ENCODE results near the gene PDCD7. TPM values are rescaled to one million over a fixed set of nuclear protein-coding genes. Genes with fewer than 3 reads are reported as not detected.
"Not testable (repeated sequence)": the region's sequence is repeated elsewhere in the genome, so short reads cannot be mapped to it uniquely, and the experiment has no call there.

The PDCD7 gene
- total RNA-seq, 2 experiments from 2014 or later: 34.6 to 47.3 TPM

DNA sequence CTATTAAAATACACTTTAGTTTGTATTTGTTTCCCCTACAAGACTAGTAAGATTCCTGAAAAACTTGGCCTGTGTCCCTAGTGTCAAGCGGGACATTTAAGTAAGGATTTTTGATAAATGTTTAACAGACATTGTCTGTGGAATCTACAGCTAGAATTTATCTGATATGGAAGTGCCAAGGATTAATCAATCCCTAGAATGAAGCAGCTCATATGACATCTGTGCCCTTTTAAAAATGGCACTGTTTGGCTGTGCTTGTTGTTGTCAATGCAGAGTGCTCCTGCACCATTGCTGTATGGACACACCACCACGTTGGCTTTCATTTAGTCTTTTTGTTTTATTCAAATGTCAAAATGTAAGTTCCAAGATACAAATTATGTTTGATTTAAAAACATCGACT lies 14.3 kb upstream of the PDCD7 start:
- CTCF ChIA-PET (ENCODE audit: unreplicated experiment): no interaction called here
- intact Hi-C loops (cut with micrococcal nuclease; ENCODE audit: unreplicated experiment): no loop called here
- H4K20me1 ChIP-seq (ENCODE audit: insufficient read depth, low read length): no peaks in the 10 kb centered on the region
- POLR2A ChIA-PET: interaction anchor here (0.5 to 0.9 kb wide), 3 partner anchors 16 to 939 kb away, joined by 3 read pairs; no protein-coding TSS in a partner anchor
- TF ChIP-seq EZH2phosphoT487 (IDR thresholded peaks at IDR 0.05; ENCODE audit: borderline replicate concordance, low read depth, low read length): no peak
- TF ChIP-seq, protein P1, sequence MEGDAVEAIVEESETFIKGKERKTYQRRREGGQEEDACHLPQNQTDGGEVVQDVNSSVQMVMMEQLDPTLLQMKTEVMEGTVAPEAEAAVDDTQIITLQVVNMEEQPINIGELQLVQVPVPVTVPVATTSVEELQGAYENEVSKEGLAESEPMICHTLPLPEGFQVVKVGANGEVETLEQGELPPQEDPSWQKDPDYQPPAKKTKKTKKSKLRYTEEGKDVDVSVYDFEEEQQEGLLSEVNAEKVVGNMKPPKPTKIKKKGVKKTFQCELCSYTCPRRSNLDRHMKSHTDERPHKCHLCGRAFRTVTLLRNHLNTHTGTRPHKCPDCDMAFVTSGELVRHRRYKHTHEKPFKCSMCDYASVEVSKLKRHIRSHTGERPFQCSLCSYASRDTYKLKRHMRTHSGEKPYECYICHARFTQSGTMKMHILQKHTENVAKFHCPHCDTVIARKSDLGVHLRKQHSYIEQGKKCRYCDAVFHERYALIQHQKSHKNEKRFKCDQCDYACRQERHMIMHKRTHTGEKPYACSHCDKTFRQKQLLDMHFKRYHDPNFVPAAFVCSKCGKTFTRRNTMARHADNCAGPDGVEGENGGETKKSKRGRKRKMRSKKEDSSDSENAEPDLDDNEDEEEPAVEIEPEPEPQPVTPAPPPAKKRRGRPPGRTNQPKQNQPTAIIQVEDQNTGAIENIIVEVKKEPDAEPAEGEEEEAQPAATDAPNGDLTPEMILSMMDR (conservative IDR thresholded peaks at IDR 0.05; ENCODE audit: low read length): no peak
- H2AFZ ChIP-seq (ENCODE audit: low read length): no peak overlapping the region
- peaks cover 48% of the 10 kb centered on the region for H3K36me3 ChIP-seq (ENCODE audit: insufficient read depth, low read length)
- no peak overlapping the region for H3K27ac ChIP-seq (ENCODE audit: low read depth, low read length, poor library complexity, severe bottlenecking)
- no peaks in the 10 kb centered on the region for H3K4me1 ChIP-seq (ENCODE audit: insufficient read depth, low read length, poor library complexity, severe bottlenecking)
- H3K9me2 ChIP-seq (ENCODE audit: insufficient read depth, low read length): no peaks in the 10 kb centered on the region
- H3K4me2 ChIP-seq (ENCODE audit: low read length): no peak overlapping the region
- no TSS peak for BruUV-seq (replicated peaks)
- DNase-seq (ENCODE audit: low spot score): no peak
- no peaks in the 10 kb centered on the region for H3K79me2 ChIP-seq (ENCODE audit: insufficient read depth, low read depth, low read length)
- no peaks in the 10 kb centered on the region for H3K9me3 ChIP-seq (ENCODE audit: low read length)
- no peak overlapping the region for H3K4me3 ChIP-seq (ENCODE audit: low read depth, low read length, poor library complexity, severe bottlenecking)

DNA sequence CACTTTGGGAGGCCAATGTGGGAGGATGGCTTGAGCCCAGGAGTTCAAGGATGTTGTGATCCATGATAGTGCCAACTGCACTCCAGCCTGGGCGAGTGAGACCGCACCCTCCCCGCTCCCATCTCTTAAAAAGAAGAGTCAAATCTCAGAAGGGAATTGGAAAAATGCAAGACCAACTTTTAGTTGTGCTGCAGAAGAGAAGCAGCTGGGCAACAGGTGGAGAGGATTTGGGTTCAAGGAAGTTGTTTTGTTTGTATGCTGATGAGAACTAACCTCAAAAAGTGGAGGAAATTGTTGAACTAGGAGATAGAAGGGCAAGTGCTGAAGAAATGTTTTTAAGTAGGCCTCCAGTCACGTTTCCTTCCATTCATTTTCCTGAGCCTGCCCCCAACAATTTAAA lies 12.8 kb upstream of the PDCD7 start:
- no peaks in the 10 kb centered on the region for H3K79me2 ChIP-seq (ENCODE audit: insufficient read depth, low read depth, low read length)
- H3K27ac ChIP-seq (ENCODE audit: low read depth, low read length, poor library complexity, severe bottlenecking): no peak overlapping the region
- H3K4me1 ChIP-seq (ENCODE audit: insufficient read depth, low read length, poor library complexity, severe bottlenecking): no peaks in the 10 kb centered on the region
- no peak for DNase-seq (ENCODE audit: low spot score)
- H3K36me3 ChIP-seq (ENCODE audit: insufficient read depth, low read length): peaks cover 37% of the 10 kb centered on the region
- CTCF ChIA-PET (ENCODE audit: unreplicated experiment): no interaction called here
- H3K4me2 ChIP-seq (ENCODE audit: low read length): no peak overlapping the region
- no peak for TF ChIP-seq EZH2phosphoT487 (IDR thresholded peaks at IDR 0.05; ENCODE audit: borderline replicate concordance, low read depth, low read length)
- TF ChIP-seq, protein P1 (conservative IDR thresholded peaks at IDR 0.05; ENCODE audit: low read length): no peak
- intact Hi-C loops (cut with micrococcal nuclease; ENCODE audit: unreplicated experiment): no loop called here
- H3K4me3 ChIP-seq (ENCODE audit: low read depth, low read length, poor library complexity, severe bottlenecking): no peak overlapping the region
- BruUV-seq (replicated peaks): no TSS peak
- no peaks in the 10 kb centered on the region for H3K9me3 ChIP-seq (ENCODE audit: low read length)
- H3K9me2 ChIP-seq (ENCODE audit: insufficient read depth, low read length): no peaks in the 10 kb centered on the region
- H4K20me1 ChIP-seq (ENCODE audit: insufficient read depth, low read length): no peaks in the 10 kb centered on the region
- H2AFZ ChIP-seq (ENCODE audit: low read length): no peak overlapping the region
- POLR2A ChIA-PET: no interaction called here

DNA sequence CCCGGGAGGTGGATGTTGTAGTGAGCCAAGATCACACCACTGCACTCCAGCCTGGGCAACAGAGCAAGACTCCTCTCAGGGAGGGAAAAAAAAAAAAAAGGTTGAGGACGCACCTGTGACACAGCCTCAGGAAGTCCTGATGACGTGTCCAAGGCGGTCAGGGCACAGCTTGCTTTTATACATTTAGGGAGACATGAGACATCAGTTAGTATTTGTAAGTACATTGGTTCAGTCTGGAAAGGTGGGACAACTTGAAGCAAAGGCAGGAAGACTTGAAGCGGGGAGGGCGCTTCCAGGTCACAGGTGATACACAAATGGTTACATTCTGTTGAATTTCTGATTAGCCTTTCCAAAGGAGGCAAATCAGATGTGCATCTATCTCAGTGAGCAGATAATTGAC lies 5.0 kb upstream of the PDCD7 start:
- intact Hi-C loops (cut with micrococcal nuclease; ENCODE audit: unreplicated experiment); H3K9me2 ChIP-seq (ENCODE audit: insufficient read depth, low read length); H3K4me3 ChIP-seq (ENCODE audit: low read depth, low read length, poor library complexity, severe bottlenecking); H3K36me3 ChIP-seq (ENCODE audit: insufficient read depth, low read length); BruUV-seq (replicated peaks); H3K27ac ChIP-seq (ENCODE audit: low read depth, low read length, poor library complexity, severe bottlenecking); H3K79me2 ChIP-seq (ENCODE audit: insufficient read depth, low read depth, low read length); H3K4me2 ChIP-seq (ENCODE audit: low read length); POLR2A ChIA-PET; DNase-seq (ENCODE audit: low spot score); H3K4me1 ChIP-seq (ENCODE audit: insufficient read depth, low read length, poor library complexity, severe bottlenecking); H4K20me1 ChIP-seq (ENCODE audit: insufficient read depth, low read length); H2AFZ ChIP-seq (ENCODE audit: low read length): not testable (repeated sequence)
- CTCF ChIA-PET (ENCODE audit: unreplicated experiment): interaction anchor here (0.6 kb wide), 1 partner anchor 70 kb away, joined by 4 read pairs; no protein-coding TSS in a partner anchor
- peaks cover 11% of the 10 kb centered on the region; the same call in 1 of the 2 replicates for H3K9me3 ChIP-seq (ENCODE audit: low read length)

DNA sequence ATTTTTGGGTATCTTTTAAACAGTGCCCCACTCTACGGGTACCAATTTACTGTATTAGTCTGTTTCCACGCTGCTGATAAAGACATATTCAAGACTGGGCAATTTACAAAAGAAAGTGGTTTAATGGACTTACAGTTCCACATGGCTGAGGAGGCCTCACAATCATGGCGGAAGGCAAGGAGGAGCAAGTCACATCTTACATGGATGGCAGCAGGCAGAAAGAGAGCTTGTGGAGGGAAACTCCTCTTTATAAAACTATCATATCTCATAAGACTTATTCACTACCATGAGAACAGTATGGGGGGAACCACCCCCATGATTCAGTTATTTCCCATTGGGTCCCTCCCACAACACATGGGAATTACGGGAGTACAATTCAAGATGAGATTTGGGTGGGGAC lies 4.3 kb upstream of the PDCD7 start:
- BruUV-seq (replicated peaks): not testable (repeated sequence)

DNA sequence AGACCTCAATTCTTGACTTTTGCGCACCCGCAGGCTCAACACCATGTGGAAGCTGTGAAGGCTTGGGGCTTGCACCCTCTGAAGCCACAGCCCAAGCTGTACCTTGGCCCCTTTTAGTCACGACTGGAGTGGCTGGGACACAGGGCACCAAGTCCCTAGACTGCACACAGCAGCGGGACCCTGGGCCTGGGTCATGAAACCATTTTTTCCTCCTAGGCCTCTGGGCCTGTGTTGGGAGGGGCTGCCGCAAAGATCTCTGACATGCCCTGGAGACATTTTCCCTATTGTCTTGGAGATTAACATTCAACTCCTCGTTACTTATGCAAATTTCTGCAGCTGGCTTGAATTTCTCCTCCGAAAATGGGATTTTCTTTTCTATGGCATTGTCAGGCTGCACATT lies 3.5 kb upstream of the PDCD7 start:
- H3K27ac ChIP-seq (ENCODE audit: low read depth, low read length, poor library complexity, severe bottlenecking); DNase-seq (ENCODE audit: low spot score); H3K4me3 ChIP-seq (ENCODE audit: low read depth, low read length, poor library complexity, severe bottlenecking); intact Hi-C loops (cut with micrococcal nuclease; ENCODE audit: unreplicated experiment); H3K36me3 ChIP-seq (ENCODE audit: insufficient read depth, low read length); H3K9me2 ChIP-seq (ENCODE audit: insufficient read depth, low read length); POLR2A ChIA-PET; CTCF ChIA-PET (ENCODE audit: unreplicated experiment); H3K4me2 ChIP-seq (ENCODE audit: low read length); H3K79me2 ChIP-seq (ENCODE audit: insufficient read depth, low read depth, low read length); BruUV-seq (replicated peaks); H3K4me1 ChIP-seq (ENCODE audit: insufficient read depth, low read length, poor library complexity, severe bottlenecking); H2AFZ ChIP-seq (ENCODE audit: low read length); H4K20me1 ChIP-seq (ENCODE audit: insufficient read depth, low read length): not testable (repeated sequence)
- H3K9me3 ChIP-seq (ENCODE audit: low read length): peaks cover 11% of the 10 kb centered on the region; the same call in 1 of the 2 replicates

More for the DNA sequence above, 4.3 kb upstream of the PDCD7 start:
- H3K4me3 ChIP-seq (ENCODE audit: low read depth, low read length, poor library complexity, severe bottlenecking); DNase-seq (ENCODE audit: low spot score); intact Hi-C loops (cut with micrococcal nuclease; ENCODE audit: unreplicated experiment); POLR2A ChIA-PET; H3K4me1 ChIP-seq (ENCODE audit: insufficient read depth, low read length, poor library complexity, severe bottlenecking); H3K27ac ChIP-seq (ENCODE audit: low read depth, low read length, poor library complexity, severe bottlenecking); H2AFZ ChIP-seq (ENCODE audit: low read length); H3K79me2 ChIP-seq (ENCODE audit: insufficient read depth, low read depth, low read length); H4K20me1 ChIP-seq (ENCODE audit: insufficient read depth, low read length); CTCF ChIA-PET (ENCODE audit: unreplicated experiment); H3K4me2 ChIP-seq (ENCODE audit: low read length); H3K36me3 ChIP-seq (ENCODE audit: insufficient read depth, low read length); H3K9me2 ChIP-seq (ENCODE audit: insufficient read depth, low read length): not testable (repeated sequence)
- peaks cover 11% of the 10 kb centered on the region; the same call in 1 of the 2 replicates for H3K9me3 ChIP-seq (ENCODE audit: low read length)
